ENCODE data around the gene DDAH2.
A peak's percentile ranks its signal among the peaks of the same experiment; 100 is the strongest.

Gene DDAH2

GRCh38 chr6:31729979-31730630, 1.0 kb upstream of the DDAH2 start:
- DNase-seq = no peak

GRCh38 chr6:31729515-31729978, 448 bp upstream of the DDAH2 start:
- no peak for DNase-seq

DNA sequence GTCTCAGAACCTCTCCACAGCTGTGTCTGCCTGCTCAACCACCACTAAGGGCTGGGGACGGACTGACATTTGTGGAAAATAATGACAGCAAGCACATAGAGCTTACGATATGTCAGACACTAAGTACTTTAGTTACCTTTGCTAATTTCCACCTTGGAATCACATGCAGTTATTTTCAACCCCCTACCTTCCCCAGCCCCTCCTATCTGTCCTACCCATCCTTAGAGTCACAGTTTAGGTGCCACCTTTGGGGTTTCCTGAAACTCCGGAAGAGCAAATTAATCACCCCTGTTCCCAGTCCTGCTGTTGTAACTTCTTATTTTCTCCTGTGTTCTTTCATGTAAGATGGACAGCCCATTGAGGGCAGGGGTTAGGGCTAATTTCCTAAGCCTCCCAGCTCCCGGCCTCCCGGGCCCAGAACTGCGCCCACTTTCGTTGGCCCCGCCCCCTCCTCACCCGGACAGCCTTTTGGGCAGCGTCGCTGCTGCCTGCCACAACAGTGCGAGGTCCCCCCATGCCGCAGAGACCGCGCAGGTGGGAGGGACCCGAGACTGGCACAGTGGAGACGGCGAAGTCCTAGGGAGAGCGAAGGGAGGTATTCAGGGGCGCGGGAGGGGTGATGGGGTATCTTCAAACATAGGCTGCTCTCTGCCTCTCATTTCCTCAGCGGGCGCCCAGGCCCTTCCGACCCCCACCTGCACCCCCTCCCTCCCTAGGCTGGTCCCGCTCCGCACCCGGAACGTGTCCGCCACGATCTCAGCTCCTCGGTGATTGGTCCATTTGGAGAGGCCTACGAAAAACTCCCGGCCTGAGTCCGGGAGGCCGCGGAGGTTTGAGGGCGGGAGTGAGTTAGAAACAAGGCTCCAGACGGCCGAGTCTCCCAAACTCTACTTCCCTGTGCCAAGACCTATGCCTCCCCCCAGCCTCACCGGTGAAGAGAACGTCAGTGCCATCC, 1.1 kb downstream of the DDAH2 start:
- no peak for DNase-seq

- DNase-seq = no peak
Observed at GRCh38 chr6:31727034-31727716, 1.9 kb downstream of the DDAH2 start.

DNA sequence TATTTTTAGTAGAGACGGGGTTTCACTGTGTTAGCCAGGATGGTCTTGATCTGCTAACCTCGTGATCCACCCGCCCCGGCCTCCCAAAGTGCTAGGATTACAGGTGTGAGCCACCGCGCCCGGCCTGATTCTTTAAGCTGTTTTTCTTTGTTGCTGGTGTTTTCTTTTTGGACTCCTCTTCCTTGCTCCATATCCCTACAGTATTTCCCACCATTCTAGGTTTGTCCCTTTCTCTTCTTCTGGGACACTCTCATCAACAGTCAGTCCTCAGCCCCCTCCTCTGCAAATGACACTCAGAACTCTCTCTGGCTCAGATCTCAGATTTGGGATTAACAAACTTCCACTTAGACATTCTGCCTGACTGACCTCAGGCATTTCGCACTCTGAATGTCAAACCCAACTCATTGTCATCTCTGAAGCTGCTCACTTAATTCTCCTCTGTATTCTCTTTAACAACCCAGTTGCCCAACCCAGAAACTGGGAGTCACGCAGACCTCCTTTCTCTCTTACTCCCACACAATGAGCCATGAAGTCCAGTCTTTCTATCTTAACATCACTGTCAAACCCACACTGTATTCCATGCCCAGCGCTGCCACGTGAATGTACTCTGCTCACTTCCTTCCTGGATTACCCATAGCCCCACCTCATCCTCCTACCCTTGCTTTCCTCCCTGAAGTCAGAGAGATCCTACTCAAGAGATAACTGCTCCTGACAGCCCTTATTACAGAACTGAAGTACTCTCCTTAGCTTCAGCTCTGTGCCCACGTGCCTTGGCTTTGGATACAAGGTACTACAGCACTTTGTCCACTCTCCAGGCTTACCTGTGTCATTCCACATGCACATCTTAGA, 3.4 kb downstream of the DDAH2 start:
- no peak for DNase-seq

DNA sequence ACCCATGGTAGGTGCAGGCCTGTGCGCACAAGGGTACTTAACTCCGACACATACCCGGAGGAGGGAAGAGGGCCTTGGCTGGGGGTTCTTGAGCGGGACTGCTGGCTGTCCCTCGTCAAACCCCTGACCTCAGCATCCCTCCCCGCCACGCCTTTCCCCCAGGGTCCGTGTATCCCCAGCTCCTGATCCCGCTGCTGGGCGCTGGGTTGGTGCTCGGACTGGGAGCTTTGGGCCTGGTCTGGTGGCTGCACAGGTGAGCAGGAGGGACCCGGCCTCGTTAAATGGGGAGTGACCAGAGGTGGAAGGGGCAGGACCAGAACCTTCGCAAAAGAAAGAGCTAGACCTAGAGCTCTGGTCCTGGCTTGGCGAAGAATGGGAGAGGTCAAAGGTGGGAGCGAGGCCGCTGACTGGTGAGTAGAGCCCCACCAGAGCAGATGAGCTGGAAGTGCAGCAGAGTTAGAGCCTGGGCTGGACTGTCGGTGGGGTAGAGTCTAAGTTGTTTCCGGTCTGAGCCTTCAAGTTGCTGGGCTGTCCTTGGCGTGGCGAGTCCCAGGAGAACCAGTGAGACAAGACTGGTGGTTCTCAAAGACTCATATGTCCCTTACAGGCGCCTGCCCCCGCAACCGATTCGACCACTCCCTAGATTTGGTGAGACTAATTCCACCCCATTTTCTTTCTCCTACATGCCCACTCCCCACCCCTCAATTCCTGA, 5.0 kb downstream of the DDAH2 start:
- DNase-seq = no peak

GRCh38 chr6:31723245-31723979, 5.7 kb downstream of the DDAH2 start, which contains the start of gene MPIG6B:
TSS of gene MPIG6B (plus strand) at chr6:31723373. CDS start at chr6:31723384, 11 bp downstream.
- DNase-seq = no peak

- no peak for DNase-seq
Observed at GRCh38 chr6:31722173-31722572, 6.9 kb downstream of the DDAH2 start.

GRCh38 chr6:31721351-31722020, 7.6 kb downstream of the DDAH2 start, which contains the start of gene LY6G6C:
TSS of gene LY6G6C (minus strand) at chr6:31721746. CDS start at chr6:31721679, 67 bp downstream.
- no peak for DNase-seq

DNA sequence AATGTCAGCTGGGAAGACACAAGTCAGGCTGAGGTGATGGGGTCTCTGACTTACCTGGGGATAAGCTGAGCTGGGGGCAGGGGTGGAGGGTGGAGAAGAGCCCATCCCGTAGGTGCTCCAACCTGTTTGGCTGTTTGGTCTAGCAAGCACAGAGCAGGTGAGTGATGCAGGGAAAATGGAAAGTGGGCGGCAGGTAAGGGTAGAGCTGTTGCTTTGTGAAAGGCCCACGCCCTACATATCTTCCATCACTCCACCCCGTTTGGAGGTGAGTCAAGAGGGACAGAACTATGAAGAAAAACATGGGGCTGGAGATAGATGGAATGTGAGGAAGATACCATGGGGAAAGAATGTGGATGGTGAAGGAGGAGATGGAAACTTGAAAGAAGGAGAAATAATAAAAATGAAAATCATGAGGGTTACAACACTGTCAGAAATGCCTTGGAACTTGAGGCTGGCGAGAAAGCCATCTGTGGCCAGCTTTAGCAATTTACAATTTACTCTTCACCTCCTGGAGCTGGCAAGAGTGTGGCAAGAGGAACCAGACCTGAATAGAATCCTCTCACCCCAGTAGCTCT, 8.8 kb downstream of the DDAH2 start:
- no peak for DNase-seq

GRCh38 chr6:31719001-31719400, 10.1 kb downstream of the DDAH2 start:
- DNase-seq = no peak

DNA sequence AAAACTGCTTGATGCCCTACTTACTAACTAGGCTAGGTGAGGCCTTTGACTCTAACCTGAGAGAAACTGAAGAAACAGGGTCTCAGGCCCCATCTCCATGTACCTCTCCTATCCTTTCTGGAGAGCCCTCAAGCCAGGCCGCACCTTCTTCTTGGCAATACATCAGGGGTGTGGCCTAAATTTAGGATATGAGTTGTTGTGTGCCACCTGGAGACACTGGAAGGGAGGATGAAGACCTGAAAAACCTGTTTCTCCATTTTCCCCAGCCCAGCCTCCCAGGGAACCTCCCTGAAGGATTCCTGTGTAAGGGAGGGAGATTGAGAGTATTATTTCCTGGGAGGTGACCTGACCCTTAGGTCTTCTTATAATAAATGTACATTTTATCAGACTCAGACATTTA, 10.8 kb downstream of the DDAH2 start:
- DNase-seq = peak; percentile 94

DNA sequence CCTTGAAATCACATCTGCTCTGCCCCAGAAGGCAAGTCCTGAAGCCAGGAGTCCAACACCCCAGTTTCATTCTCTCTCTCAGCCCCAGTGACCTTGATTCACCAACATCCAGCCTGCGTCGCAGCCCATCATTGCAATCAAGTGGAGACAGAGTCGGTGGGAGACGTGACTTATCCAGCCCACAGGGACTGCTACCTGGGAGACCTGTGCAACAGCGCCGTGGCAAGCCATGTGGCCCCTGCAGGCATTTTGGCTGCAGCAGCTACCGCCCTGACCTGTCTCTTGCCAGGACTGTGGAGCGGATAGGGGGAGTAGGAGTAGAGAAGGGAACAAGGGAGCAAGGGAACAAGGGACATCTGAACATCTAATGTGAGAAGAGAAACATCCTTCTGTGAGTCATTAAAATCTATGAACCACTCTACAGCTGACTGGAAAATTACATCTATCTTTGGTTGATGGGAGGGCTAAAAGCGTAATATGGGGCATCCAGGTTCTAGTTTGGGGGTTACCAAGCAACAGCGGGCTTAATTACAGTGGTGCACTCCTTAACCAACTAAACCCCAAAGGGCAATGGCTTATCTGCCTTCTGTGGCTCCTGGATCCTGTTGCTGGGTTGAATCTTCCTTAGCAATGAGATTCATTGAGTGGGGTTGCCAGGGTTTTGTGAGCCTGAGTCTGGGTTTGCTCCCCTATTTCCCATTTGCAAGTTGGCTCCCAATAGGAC, 11.4 kb downstream of the DDAH2 start:
- no peak for DNase-seq

GRCh38 chr6:31715022-31715958, 13.8 kb downstream of the DDAH2 start, which contains the start of gene LY6G6D:
TSS of gene LY6G6D (plus strand) at chr6:31715348. CDS start at chr6:31715356, 8 bp downstream.
- no peak for DNase-seq

DNA sequence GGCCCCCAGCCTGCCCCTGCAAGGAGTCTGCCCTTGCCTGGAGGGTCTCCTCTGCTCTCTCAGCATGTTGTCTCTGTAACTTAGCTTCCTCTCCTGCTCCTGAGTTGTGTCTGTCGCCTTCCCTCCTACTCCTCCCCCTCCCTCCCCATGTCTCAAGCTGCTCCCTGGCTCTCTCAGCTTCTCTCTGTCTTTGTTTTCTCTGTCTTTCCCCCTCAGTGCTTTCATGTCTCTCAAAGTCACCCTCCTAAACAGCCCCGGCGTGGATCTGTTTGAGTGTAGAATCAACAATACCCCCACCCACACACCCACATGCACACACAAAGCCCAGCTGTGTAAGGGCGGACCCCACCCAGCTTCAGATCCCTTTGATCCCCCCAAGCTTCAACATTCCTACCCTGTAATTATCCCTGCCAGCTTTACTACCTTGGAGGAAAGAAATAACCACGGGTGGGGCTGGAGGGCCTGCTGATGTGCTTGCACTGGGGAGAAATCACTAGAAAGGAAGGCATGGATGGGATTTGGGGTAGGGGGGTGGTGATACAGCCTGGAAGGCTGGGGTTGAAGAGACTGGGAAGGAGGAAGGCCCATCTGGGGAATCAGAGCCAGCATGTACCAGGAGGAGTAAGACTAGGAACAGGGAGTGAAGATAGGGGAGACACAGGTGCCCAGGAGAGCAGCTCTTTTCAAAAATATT, 15.0 kb downstream of the DDAH2 start:
- DNase-seq = no peak

GRCh38 chr6:31713465-31713864, 15.6 kb downstream of the DDAH2 start:
- no peak for DNase-seq

DNA sequence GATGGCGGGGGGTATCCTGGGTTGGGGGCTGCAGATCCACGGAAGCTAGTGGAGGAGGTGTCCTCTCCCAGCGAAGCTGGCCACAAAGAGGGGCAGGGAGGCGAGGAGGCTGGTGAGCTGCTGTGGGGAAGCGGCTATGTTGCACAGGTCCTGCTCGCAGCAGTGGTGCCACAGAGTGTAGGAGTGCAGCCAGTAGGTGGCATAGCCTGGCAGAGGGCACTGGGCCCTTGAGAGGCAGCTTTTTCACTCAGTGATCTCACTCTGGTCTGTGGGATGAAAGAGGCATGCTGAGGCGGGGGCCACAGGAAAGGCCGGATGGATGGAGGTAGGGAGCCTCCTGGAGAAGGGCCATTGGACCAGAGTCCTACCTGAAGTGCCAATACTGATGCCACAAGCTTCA, 16.8 kb downstream of the DDAH2 start:
- DNase-seq = no peak
